KBM-7 (cell line): ENCODE results near the gene P4HB.
"Not testable (repeated sequence)": the region's sequence is repeated elsewhere in the genome, so short reads cannot be mapped to it uniquely, and the experiment has no call there.

Source experiments
- DNase-seq: peaks from one replicate; pipeline ENCODE4 v3.0.0-alpha.2; 2015
- in situ Hi-C: fragments of 300-500 bp; cut with MboI; formaldehyde crosslinking; loops from 2 replicates; pipeline ENCODE4 v1.14.3; 2020; ENCODE audit warnings: low sequenced_read_pairs, low pct_unique_long_range_greater_than_20kb, mixed read lengths

P4HB gene

GRCh38 chr17:81854974-81855774, 5.2 kb downstream of the P4HB start:
- no peak for DNase-seq
- in situ Hi-C loops, result no loop called here

- no peak for DNase-seq
- in situ Hi-C loops, result no loop called here
Observed at GRCh38 chr17:81852237-81852636, 8.1 kb downstream of the P4HB start.

- in situ Hi-C loops, result no loop called here
- DNase-seq, result no peak
Observed at GRCh38 chr17:81851423-81851822, 8.9 kb downstream of the P4HB start.

DNA sequence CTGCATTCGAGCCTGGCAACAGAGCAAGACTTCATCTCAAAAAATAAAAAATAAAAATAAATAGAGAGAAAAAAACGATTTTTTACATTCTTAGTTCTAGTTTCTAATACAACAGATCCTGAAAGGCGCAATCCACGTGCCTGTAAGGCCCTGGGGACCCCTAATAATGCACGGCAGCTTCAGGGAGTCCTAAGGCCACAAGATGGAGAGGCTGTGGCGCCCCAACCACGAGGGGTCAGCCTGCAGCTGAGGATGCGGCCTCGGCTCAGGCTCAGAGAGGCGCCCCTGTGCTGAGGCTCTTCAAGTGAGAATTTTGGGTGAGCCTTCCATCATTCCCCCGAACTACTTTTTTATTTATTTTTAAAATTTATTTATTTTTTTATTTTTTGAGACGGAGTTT, 10.9 kb downstream of the P4HB start:
- no peak for DNase-seq
- in situ Hi-C loops, result no loop called here

- no peak for DNase-seq
- in situ Hi-C loops, result no loop called here
Observed at GRCh38 chr17:81846743-81847689, 13.3 kb downstream of the P4HB start.

DNA sequence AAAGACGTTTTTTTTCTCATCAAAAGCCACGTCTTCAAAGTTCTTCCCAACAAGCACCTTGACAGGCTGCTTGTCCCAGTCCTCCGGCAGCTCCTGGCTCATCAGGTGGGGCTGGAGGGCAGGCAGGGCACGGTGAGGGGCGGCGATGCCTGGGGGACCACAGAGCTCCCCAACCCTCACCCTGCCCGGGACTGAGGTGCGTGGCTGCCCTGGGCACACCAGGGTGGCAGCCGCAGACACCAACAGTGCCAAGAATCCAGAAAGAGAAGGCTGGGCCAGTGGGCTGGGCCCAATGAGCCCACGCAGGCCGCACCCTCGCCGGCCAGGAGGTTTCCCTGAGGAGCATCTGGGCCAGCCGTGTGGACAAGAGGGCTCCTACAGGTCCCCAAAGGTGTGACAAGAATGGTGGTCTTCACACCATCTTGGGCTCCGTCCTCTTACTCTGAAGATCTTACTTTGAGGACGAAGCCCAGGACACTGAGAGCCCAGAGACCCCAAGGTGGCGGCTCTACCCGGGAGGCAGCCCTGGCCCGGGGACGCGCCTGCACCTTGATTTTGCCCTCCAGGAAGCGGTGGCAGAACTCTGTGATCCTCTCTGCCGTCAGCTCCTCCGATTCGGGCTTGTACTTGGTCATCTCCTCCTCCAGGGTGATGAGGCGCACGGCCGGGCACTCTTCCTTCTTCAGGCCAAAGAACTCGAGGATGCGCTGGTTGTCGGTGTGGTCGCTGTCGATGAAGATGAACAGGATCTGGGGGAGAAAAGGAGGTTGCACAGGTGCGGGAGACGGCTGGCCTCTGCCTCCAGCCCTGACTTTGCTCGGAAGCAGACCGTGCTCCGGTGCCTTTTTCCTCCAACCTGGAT, 14.2 kb downstream of the P4HB start:
- no peak for DNase-seq
- in situ Hi-C loops, result no loop called here

DNA sequence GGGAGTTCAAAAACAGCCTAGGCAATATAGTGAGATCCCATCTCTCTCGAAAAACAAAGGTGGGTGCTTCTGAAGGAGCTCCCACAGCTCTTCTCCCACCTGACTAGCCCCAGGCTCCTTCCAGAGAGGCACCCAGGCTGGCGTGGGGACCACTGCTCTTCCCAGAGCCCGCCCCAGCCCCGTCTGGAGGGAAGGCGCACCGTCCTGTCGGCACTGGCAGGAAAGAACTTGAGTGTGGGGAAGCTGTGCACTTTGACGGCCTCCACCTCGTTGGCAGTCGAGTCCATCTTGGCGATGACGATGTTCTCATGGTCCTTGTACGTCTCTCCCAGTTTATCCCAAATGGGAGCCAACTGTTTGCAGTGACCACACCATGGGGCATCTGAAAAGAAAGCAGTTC, 15.0 kb downstream of the P4HB start:
- DNase-seq, result no peak
- in situ Hi-C loops, result no loop called here

GRCh38 chr17:81844887-81845286, 15.4 kb downstream of the P4HB start:
- no peak for DNase-seq
- in situ Hi-C loops, result no loop called here

DNA sequence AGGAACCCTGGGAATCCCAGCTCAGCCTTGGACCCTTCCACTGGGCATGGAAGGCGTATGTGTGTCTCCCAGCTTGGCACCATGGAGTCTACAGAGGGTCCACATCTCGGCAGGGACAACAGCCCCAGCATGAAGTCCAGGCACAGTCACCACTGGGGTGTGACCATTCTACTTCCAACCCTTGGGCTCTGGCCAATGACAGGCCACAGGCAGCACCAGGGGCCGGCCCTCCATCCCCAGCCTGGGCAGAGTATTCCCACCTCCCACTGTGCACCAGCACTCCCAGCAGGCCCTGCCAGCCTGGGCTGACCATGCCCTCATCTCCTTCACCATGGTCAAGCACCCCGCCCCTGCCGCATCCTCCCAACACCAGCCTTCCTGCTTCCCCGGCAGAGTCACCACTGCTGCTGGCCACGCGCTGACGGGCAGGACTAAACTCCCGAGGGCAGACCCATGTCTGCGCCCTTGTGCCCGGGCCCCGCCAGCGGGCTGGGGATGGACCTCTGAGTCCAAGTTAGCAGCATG, 15.9 kb downstream of the P4HB start:
- in situ Hi-C loops, result no loop called here
- DNase-seq, result no peak

GRCh38 chr17:81843713-81844326, 16.5 kb downstream of the P4HB start:
- DNase-seq, result no peak
- in situ Hi-C loops, result no loop called here

- no peak for DNase-seq
- in situ Hi-C loops, result no loop called here
Observed at GRCh38 chr17:81842725-81843504, 17.4 kb downstream of the P4HB start.

DNA sequence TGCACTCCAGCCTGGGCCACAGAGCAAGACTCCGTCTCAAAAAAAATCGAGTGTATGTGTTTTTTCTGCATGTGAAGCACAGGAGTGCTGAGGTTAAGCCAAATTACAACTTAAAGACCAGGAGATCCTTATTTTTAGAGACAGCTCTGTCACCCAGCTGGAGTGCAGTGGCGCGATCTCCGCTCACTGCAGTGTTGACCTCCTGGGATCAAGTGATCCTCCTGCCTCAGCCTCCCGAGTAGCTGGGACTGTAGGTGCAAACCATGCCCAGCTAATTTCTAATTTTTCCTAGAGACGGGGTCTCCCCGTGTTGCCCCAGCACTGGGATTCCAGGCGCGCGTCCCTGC, 18.0 kb downstream of the P4HB start:
- in situ Hi-C loops, result no loop called here

DNA sequence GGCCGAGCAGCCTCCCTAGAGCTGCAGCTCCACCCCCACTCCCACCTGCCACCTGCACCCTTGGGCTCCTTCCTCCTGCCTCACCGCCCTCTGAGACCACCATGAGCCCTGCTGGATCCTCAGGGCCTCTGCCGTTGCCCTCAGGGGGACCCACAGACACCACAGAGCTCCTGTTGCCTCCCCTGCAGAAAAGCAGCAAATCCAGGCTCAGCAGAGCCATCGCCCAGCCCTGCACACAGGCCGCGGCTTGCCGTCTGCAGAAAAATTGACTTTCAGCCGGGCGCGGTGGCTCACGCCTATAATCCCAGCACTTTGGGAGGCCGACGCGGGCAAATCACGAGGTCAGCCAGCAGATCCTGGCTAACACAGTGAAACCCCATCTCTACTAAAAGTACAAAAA, 18.5 kb downstream of the P4HB start:
- in situ Hi-C loops, result no loop called here
- DNase-seq, result no peak

More for the DNA sequence above, 18.0 kb downstream of the P4HB start:
- DNase-seq, result no peak

GRCh38 chr17:81840826-81841778, 19.2 kb downstream of the P4HB start:
- DNase-seq, result no peak
- in situ Hi-C loops, result no loop called here

DNA sequence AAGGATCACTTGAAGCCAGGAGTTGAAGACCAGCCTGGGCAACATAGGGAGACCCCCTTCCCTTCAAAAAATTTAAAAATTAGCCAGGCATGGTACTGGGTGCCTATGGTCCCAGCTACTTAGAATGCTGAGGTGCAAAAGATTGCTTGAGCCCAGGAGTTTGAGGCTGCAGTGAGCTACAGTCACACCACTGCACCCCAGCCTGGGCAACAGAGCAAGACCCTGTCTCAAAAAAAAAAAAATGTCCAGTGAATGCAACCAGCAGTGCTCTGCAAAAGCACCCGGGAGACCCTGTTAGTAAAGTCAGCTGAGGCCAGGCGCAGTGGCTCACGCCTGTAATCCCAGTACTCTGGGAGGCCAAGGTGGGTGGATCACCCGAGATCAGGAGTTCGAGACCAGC, 20.3 kb downstream of the P4HB start:
- in situ Hi-C loops, result not testable (repeated sequence)

DNA sequence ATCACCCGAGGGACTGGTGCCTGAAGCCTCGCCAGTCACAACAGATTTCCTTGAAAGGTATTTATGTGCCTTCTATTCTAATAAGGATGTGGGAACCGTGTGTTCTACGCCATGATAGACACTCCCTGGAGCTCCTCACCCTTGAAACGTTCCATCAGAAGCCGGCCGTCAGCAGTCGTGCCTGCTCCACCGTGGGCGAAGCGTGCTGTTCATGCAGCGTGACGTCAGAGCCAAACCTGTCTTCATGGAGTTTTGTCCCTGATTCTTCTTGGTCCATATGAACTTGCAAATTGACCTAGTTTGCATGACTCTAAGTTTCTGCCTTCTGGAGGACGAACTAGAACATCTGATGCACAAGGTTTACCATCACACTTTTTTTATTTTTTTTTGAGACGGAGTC, 21.0 kb downstream of the P4HB start:
- in situ Hi-C loops, result no loop called here

More for the DNA sequence above, 20.3 kb downstream of the P4HB start:
- DNase-seq, result not testable (repeated sequence)

GRCh38 chr17:81838753-81839255, 21.5 kb downstream of the P4HB start:
- DNase-seq, result no peak
- in situ Hi-C loops, result no loop called here

More for the DNA sequence above, 21.0 kb downstream of the P4HB start:
- DNase-seq, result no peak
